HG02943 (cell line): ENCODE data around the gene DCP1B.

Experiments used
- ATAC-seq: cut with Tn5 transposase; IDR thresholded peaks from one replicate; pipeline ENCODE4 v1.9.1; 2021; ENCODE audit warnings: mild to moderate bottlenecking, low read depth, moderate library complexity; ENCODE audit not compliant: unreplicated experiment

The DCP1B gene

GRCh38 chr12:1911598-1912575 is 92.4 kb downstream of the DCP1B start:
- ATAC-seq: no peak

- ATAC-seq: no peak
These were observed 93.8 kb downstream of the DCP1B start for GRCh38 chr12:1910468-1910867.

- no peak for ATAC-seq
These were observed 95.5 kb downstream of the DCP1B start for GRCh38 chr12:1908758-1909157.

DNA sequence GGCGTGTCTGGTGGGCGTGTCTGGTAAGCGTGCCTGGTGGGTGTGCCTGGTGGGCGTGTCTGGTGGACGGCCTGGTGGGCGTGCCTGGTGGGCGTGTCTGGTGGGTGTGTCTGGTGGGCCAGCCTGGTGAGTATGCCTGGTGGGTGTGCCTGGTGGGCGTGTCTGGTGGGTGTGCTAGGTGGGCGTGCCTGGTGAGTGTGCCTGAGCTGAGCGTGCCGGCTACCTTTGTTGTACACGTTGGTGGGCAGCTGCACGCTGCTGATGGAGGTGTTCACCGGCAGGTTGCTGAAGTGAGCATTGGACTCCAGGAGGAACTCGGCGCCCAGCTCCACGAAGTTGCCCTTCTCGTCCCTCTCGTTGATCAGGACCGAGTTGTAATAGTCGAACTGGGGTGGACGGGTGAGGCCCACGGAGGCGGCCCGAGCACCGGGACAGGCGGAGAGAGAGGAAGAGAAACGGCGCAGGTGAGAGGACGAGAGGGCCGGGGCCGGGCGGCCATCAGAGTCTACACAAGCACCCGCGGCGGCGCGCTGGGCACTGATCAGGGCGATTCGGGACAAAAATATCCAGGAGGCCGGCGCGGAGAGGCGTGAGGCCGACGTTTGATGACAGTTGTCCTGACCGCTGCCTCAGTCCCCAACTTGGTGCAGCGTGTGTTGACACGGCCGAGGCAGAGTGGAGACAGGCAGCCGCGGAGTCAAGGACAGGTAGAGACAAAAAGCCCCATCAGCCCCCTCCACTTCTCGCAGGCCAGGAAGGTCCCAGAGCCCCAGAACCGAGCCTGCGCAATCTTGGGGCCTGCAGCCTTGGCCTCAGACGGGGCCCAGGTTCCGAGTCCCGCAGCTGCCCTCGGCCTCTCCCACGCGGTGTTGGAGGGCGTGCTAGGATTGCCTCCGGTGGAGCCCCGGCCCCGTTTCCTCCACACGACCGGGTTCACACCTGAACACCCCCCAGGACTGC is 96.3 kb downstream of the DCP1B start:
- ATAC-seq: no peak

DNA sequence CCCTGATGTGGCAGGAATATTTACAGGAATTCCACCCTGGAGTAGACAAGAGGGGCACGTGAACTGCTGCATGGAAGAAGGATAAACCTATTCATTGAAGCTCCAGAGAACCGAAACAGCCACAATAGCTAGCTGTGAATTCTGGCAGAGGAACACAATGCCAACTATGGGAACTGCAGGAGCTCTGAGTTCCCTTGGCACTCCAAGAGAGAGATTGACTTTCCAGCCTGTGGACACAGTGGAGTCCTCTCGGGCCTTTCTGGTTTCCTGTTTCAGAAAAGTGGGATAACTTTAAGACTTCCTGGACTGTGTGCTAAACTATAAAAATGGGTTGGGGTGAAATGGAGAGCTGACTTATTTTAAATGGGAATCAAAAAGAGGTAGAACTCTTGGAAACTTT is 97.7 kb downstream of the DCP1B start:
- no peak for ATAC-seq

DNA sequence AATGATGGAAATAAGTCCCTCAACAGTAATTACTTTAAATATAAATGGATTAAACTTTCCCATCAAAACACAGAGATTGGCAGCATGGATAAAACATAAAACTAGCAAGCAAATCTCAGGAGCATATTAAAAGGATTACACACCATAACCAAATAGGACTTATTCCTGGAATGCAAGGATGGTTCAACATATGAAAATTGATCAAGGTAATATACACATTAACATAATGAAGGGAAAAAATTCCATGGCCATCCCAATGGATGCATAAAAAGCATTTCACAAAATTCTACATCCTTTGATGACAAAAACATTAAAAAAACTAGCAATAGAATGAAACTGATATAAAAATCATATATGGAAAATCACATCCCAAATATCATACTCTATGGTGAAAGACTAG is 99.4 kb downstream of the DCP1B start:
- ATAC-seq: no peak

- ATAC-seq: no peak
These were observed 107.3 kb downstream of the DCP1B start for GRCh38 chr12:1896964-1897363.
